Chondrocyte (in vitro differentiated cells): Measurements from ENCODE around the gene CHIT1. TPM values are rescaled to one million over a fixed set of nuclear protein-coding genes. Genes with fewer than 3 reads are reported as not detected.

Experiments
- DNase-seq: peaks from one replicate; pipeline ENCODE4 v3.0.0; 2021; ENCODE audit warnings: mixed read lengths, low spot score
- H3K27ac Mint-ChIP-seq: one replicate; pipeline ENCODE4 v1.8.0; 2021; ENCODE audit warnings: mild to moderate bottlenecking, moderate library complexity, mixed read lengths; ENCODE audit not compliant: unreplicated experiment
- H3K27me3 Mint-ChIP-seq: 2 replicates; pipeline ENCODE4 v1.8.0; 2021; ENCODE audit warnings: low read depth, mixed read lengths
- H3K36me3 Mint-ChIP-seq: 2 replicates; pipeline ENCODE4 v1.8.0; 2021; ENCODE audit warnings: low read depth, mixed read lengths
- H3K4me1 Mint-ChIP-seq: 2 replicates; pipeline ENCODE4 v1.8.0; 2021; ENCODE audit warnings: low read depth, mild to moderate bottlenecking, mixed read lengths
- H3K4me3 Mint-ChIP-seq: one replicate; pipeline ENCODE4 v1.8.0; 2021; ENCODE audit warnings: mild to moderate bottlenecking, moderate library complexity, mixed read lengths; ENCODE audit not compliant: unreplicated experiment
- H3K9me3 Mint-ChIP-seq: 2 replicates; pipeline ENCODE4 v1.8.0; 2021; ENCODE audit warnings: low read depth, mixed read lengths
- CTCF ChIP-seq: fragments of 200-600 bp; sonication (generic); IDR thresholded peaks from 2 replicates; pipeline ENCODE4 v1.5.0; 2021; ENCODE audit warnings: antibody characterized with exemption, mild to moderate bottlenecking, moderate library complexity
- total RNA-seq: library from RNA; stranded (reverse); gene quantifications from 3 replicates; pipeline ENCODE4 v1.2.1, GENCODE V29; 2021

CHIT1 gene
- total RNA-seq, 1 donor from 2014 or later, result not detected

- no peaks in the 10 kb centered on the region for H3K27me3 Mint-ChIP-seq
- no peaks in the 10 kb centered on the region for H3K36me3 Mint-ChIP-seq
- H3K27ac Mint-ChIP-seq, result no peak overlapping the region
- no peak overlapping the region for H3K4me3 Mint-ChIP-seq
- H3K4me1 Mint-ChIP-seq, result peaks cover 33% of the 10 kb centered on the region
- H3K9me3 Mint-ChIP-seq, result no peaks in the 10 kb centered on the region
- DNase-seq, result no peak
- TF ChIP-seq CTCF, result no peak
These were observed 43.2 kb upstream of the CHIT1 start for GRCh38 chr1:203272633-203273205.

- Mint-ChIP-seq H3K36me3 (no peaks in the 10 kb centered on the region), H3K4me1 (peaks cover 32% of the 10 kb centered on the region), H3K27me3 (no peaks in the 10 kb centered on the region), H3K27ac (no peak overlapping the region), H3K9me3 (no peaks in the 10 kb centered on the region), H3K4me3 (no peak overlapping the region)
- no peak for DNase-seq
- no peak for TF ChIP-seq CTCF
These were observed 42.6 kb upstream of the CHIT1 start for GRCh38 chr1:203271962-203272632.

GRCh38 chr1:203271018-203271743 lies 41.7 kb upstream of the CHIT1 start:
- Mint-ChIP-seq H3K27me3 (no peaks in the 10 kb centered on the region), H3K27ac (no peak overlapping the region), H3K36me3 (no peaks in the 10 kb centered on the region), H3K4me3 (no peak overlapping the region), H3K4me1 (peaks cover 32% of the 10 kb centered on the region), H3K9me3 (no peaks in the 10 kb centered on the region)
- no peak for DNase-seq
- no peak for TF ChIP-seq CTCF

GRCh38 chr1:203270448-203270847 lies 41.0 kb upstream of the CHIT1 start:
- Mint-ChIP-seq H3K9me3 (no peaks in the 10 kb centered on the region), H3K36me3 (no peaks in the 10 kb centered on the region), H3K27me3 (no peaks in the 10 kb centered on the region), H3K4me3 (no peak overlapping the region), H3K27ac (no peak overlapping the region), H3K4me1 (peaks cover 32% of the 10 kb centered on the region)
- DNase-seq, result no peak
- TF ChIP-seq CTCF, result no peak

- DNase-seq, result no peak
- H3K4me3 Mint-ChIP-seq, result no peak overlapping the region
- no peak overlapping the region for H3K27ac Mint-ChIP-seq
- H3K9me3 Mint-ChIP-seq, result no peaks in the 10 kb centered on the region
- H3K27me3 Mint-ChIP-seq, result no peaks in the 10 kb centered on the region
- no peak for TF ChIP-seq CTCF
- H3K4me1 Mint-ChIP-seq, result peaks cover 27% of the 10 kb centered on the region
- H3K36me3 Mint-ChIP-seq, result no peaks in the 10 kb centered on the region
These were observed 40.2 kb upstream of the CHIT1 start for GRCh38 chr1:203269654-203270020.
